ENCODE measurements around the gene HSPG2. TPM values are rescaled to one million over a fixed set of nuclear protein-coding genes. Genes with fewer than 3 reads are reported as not detected.
"Not testable (repeated sequence)": the region's sequence is repeated elsewhere in the genome, so short reads cannot be mapped to it uniquely, and the experiment has no call there.

HSPG2 gene
- total RNA-seq, 1 donor from 2014 or later, result 257 TPM

GRCh38 chr1:21779613-21780521, 157.2 kb downstream of the HSPG2 start:
- Histone ChIP-seq H3K4me1 (peaks cover 52% of the 10 kb centered on the region), H3K27me3 (ENCODE audit: low read depth) (no peaks in the 10 kb centered on the region), H3K4me3 (no peak overlapping the region), H3K9me3 (replicated peaks) (peaks cover 6% of the 10 kb centered on the region), H3K27ac (replicated peaks) (no peak overlapping the region), H3K36me3 (no peaks in the 10 kb centered on the region)
- DNase-seq, result no peak
- TF ChIP-seq CTCF (IDR thresholded peaks at IDR 0.05; ENCODE audit: borderline replicate concordance), result no peak
- intact Hi-C loops (cut with micrococcal nuclease), result no loop called here

- TF ChIP-seq CTCF (IDR thresholded peaks at IDR 0.05; ENCODE audit: borderline replicate concordance), result no peak
- Histone ChIP-seq H3K27me3 (ENCODE audit: low read depth) (no peaks in the 10 kb centered on the region), H3K4me3 (no peak overlapping the region), H3K27ac (replicated peaks) (no peak overlapping the region), H3K9me3 (replicated peaks) (peaks cover 6% of the 10 kb centered on the region), H3K4me1 (peaks cover 54% of the 10 kb centered on the region), H3K36me3 (no peaks in the 10 kb centered on the region)
- no peak for DNase-seq
- intact Hi-C loops (cut with micrococcal nuclease), result no loop called here
These were observed 158.7 kb downstream of the HSPG2 start for GRCh38 chr1:21778405-21778727.

GRCh38 chr1:21776925-21777324, 160.2 kb downstream of the HSPG2 start:
- peaks cover 45% of the 10 kb centered on the region for H3K4me1 ChIP-seq
- H3K4me3 ChIP-seq; H3K36me3 ChIP-seq; intact Hi-C loops (cut with micrococcal nuclease); DNase-seq; H3K27ac ChIP-seq (replicated peaks); H3K27me3 ChIP-seq (ENCODE audit: low read depth); H3K9me3 ChIP-seq (replicated peaks): not testable (repeated sequence)

- H3K4me1 ChIP-seq, result peaks cover 37% of the 10 kb centered on the region
- no peaks in the 10 kb centered on the region for H3K27me3 ChIP-seq (ENCODE audit: low read depth)
- intact Hi-C loops (cut with micrococcal nuclease), result no loop called here
- H3K9me3 ChIP-seq (replicated peaks), result peaks cover 6% of the 10 kb centered on the region
- H3K36me3 ChIP-seq, result no peaks in the 10 kb centered on the region
- TF ChIP-seq CTCF (IDR thresholded peaks at IDR 0.05; ENCODE audit: borderline replicate concordance), result no peak
- no peak for DNase-seq
- H3K4me3 ChIP-seq, result no peak overlapping the region
- no peak overlapping the region for H3K27ac ChIP-seq (replicated peaks)
These were observed 161.0 kb downstream of the HSPG2 start for GRCh38 chr1:21775985-21776562.

GRCh38 chr1:21775550-21775914, 161.6 kb downstream of the HSPG2 start:
- no peak for TF ChIP-seq CTCF (IDR thresholded peaks at IDR 0.05; ENCODE audit: borderline replicate concordance)
- Histone ChIP-seq H3K27me3 (ENCODE audit: low read depth) (no peaks in the 10 kb centered on the region), H3K36me3 (no peaks in the 10 kb centered on the region), H3K4me1 (peaks cover 31% of the 10 kb centered on the region), H3K4me3 (no peak overlapping the region), H3K9me3 (replicated peaks) (peaks cover 6% of the 10 kb centered on the region), H3K27ac (replicated peaks) (no peak overlapping the region)
- intact Hi-C loops (cut with micrococcal nuclease), result no loop called here
- DNase-seq, result no peak

Measured in left ventricle myocardium inferior (tissue), 1 donor.